SK-N-SH treated with all-trans-retinoic acid at 6 μM for 48 hours (cell line): ENCODE results near the gene SCNN1B.

Experiments used
- CSDC2 ChIP-seq: fragments of 250-450 bp; sonication (Bioruptor Pico); IDR thresholded peaks from 2 replicates; pipeline ENCODE4 v1.5.0; 2020; ENCODE audit warnings: mild to moderate bottlenecking, moderate library complexity
- TCF4 ChIP-seq: fragments of 250-450 bp; sonication (Bioruptor Pico); IDR thresholded peaks from 2 replicates; pipeline ENCODE4 v1.8.0; 2021; ENCODE audit warnings: mild to moderate bottlenecking, moderate library complexity, borderline replicate concordance
- ZC3H10 ChIP-seq: fragments of 250-450 bp; sonication (Bioruptor Pico); IDR thresholded peaks from 2 replicates; pipeline ENCODE4 v1.5.1; 2021; ENCODE audit warnings: mild to moderate bottlenecking, moderate library complexity
- ZFP3 ChIP-seq: fragments of 250-450 bp; sonication (Bioruptor Pico); IDR thresholded peaks from 2 replicates; pipeline ENCODE4 v1.5.0; 2020; ENCODE audit warnings: mild to moderate bottlenecking, moderate library complexity
- ZNF8 ChIP-seq: fragments of 450-650 bp; formaldehyde crosslinking; IDR thresholded peaks from 2 replicates; pipeline ENCODE4 v1.5.0; 2020; ENCODE audit warnings: mild to moderate bottlenecking, moderate library complexity

GRCh38 chr16:23324727-23325126 lies 22.6 kb downstream of the SCNN1B start:
- TF ChIP-seq CSDC2 (CRISPR knock-in tag) (no peak), TCF4 (CRISPR knock-in tag) (no peak), ZFP3 (CRISPR knock-in tag) (no peak), ZC3H10 (CRISPR knock-in tag) (no peak), ZNF8 (CRISPR knock-in tag) (no peak)
